ENCODE results near the gene DBN1.

- TF ChIP-seq CTCF (conservative IDR thresholded peaks at IDR 0.05 in 1 of 2, IDR thresholded peaks at IDR 0.05 in 1 of 2; ENCODE audit: low read depth in 1 of 2, low read length in 2 of 2), result no peak
- TF ChIP-seq EZH2 (IDR thresholded peaks at IDR 0.05; ENCODE audit: low read length, missing control alignments), result no peak
Measured at GRCh38 chr5:177498013-177498787, 24.8 kb upstream of the DBN1 start.

All from fibroblast of lung (primary cell).